Measurements from ENCODE around the gene PXT1. TPM values are rescaled to one million over a fixed set of nuclear protein-coding genes. Genes with fewer than 3 reads are reported as not detected.

The PXT1 gene
- total and polyA plus RNA-seq, 4 donors, result not detected

DNA sequence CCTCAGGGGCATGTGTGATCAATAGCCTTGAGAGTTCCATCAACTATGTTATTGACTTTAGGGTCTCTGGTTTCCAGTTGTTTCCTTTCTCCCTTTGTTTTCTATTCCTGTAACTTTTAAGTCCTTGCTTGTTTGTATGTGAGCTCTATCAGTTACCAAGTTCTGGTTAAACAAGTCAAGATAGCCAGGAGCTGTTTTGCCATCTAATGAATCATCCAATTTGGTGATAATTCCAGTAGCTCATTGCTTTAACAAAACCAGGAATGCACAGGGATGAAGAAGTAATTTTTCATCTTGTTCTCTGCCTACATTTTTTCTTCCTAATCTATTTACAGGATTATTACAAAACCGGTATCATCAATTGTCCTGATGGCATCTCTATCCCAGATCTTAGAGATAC lies 36.6 kb upstream of the PXT1 start:
- H3K4me1 ChIP-seq (ENCODE audit: control insufficient read depth in 4 of 4, insufficient read depth in 4 of 4, low read length in 3 of 4), result no peaks in the 10 kb centered on the region

GRCh38 chr6:36478051-36478526 lies 35.4 kb upstream of the PXT1 start:
- Histone ChIP-seq H3K36me3 (ENCODE audit: control insufficient read depth in 4 of 4, insufficient read depth in 3 of 4, low read depth in 1 of 4, low read length in 3 of 4) (peaks cover 4 to 27% (median 22%) of the 10 kb centered on the region in 4 donors), H3K27me3 (ENCODE audit: control insufficient read depth in 4 of 4, insufficient read depth in 4 of 4, low read length in 3 of 4) (no peaks in the 10 kb centered on the region), H3K9me3 (ENCODE audit: control insufficient read depth in 4 of 4, low read length in 3 of 4) (no peaks in the 10 kb centered on the region), H3K27ac (ENCODE audit: low read depth in 1 of 2, low read length in 2 of 2) (no peak overlapping the region), H3K4me1 (ENCODE audit: control insufficient read depth in 4 of 4, insufficient read depth in 4 of 4, low read length in 3 of 4) (no peaks in the 10 kb centered on the region), H3K9ac (ENCODE audit: low read depth in 1 of 2, low read length in 2 of 2) (no peak overlapping the region), H3K4me3 (ENCODE audit: low read depth in 1 of 3, low read length in 3 of 3) (no peak overlapping the region)
- TF ChIP-seq NR2F2 (IDR thresholded peaks at IDR 0.05) (peak; percentile 27), ZBTB33 (IDR thresholded peaks at IDR 0.05) (no peak)
- DNase-seq (ENCODE audit: low spot score), result no peak
- 80% methylated on average over 2 of the region's 2 CpGs for WGBS

More for the DNA sequence above, 36.6 kb upstream of the PXT1 start:
- Histone ChIP-seq H3K27ac (ENCODE audit: low read depth in 1 of 2, low read length in 2 of 2) (no peak overlapping the region), H3K9me3 (ENCODE audit: control insufficient read depth in 4 of 4, low read length in 3 of 4) (no peaks in the 10 kb centered on the region), H3K9ac (ENCODE audit: low read depth in 1 of 2, low read length in 2 of 2) (no peak overlapping the region), H3K36me3 (ENCODE audit: control insufficient read depth in 4 of 4, insufficient read depth in 3 of 4, low read depth in 1 of 4, low read length in 3 of 4) (peaks cover 6 to 27% (median 22%) of the 10 kb centered on the region in 4 donors), H3K27me3 (ENCODE audit: control insufficient read depth in 4 of 4, insufficient read depth in 4 of 4, low read length in 3 of 4) (no peaks in the 10 kb centered on the region), H3K4me3 (ENCODE audit: low read depth in 1 of 3, low read length in 3 of 3) (no peak overlapping the region)
- TF ChIP-seq JUND (IDR thresholded peaks at IDR 0.05), result no peak
- no peak for TF ChIP-seq RAD21 (IDR thresholded peaks at IDR 0.05)
- TF ChIP-seq CTCF (IDR thresholded peaks at IDR 0.05; ENCODE audit: low read depth, low read length, missing input control), result no peak
- WGBS, result 95% methylated on average over 1 of the region's 1 CpG
- DNase-seq (ENCODE audit: low spot score), result no peak

- 95% methylated on average over 3 of the region's 3 CpGs for WGBS
- H3K27me3 ChIP-seq (ENCODE audit: control insufficient read depth in 4 of 4, insufficient read depth in 4 of 4, low read length in 3 of 4), result no peaks in the 10 kb centered on the region
- DNase-seq (ENCODE audit: low spot score), result no peak
- H3K4me1 ChIP-seq (ENCODE audit: control insufficient read depth in 4 of 4, insufficient read depth in 4 of 4, low read length in 3 of 4), result no peaks in the 10 kb centered on the region
- TF ChIP-seq TAF1 (conservative IDR thresholded peaks at IDR 0.05) (no peak), HNF4G (IDR thresholded peaks at IDR 0.05) (no peak), RXRA (IDR thresholded peaks at IDR 0.05) (no peak), JUND (IDR thresholded peaks at IDR 0.05) (no peak), RAD21 (IDR thresholded peaks at IDR 0.05) (no peak), EGR1 (IDR thresholded peaks at IDR 0.05; ENCODE audit: low read depth in 2 of 2) (no peak), HNF4A (conservative IDR thresholded peaks at IDR 0.05) (no peak), SP1 (IDR thresholded peaks at IDR 0.05) (no peak), YY1 (IDR thresholded peaks at IDR 0.05) (no peak), MAX (IDR thresholded peaks at IDR 0.05) (no peak), FOXA1 (IDR thresholded peaks at IDR 0.05) (no peak), FOXA2 (IDR thresholded peaks at IDR 0.05) (no peak), GABPA (IDR thresholded peaks at IDR 0.05 in 1 of 2, conservative IDR thresholded peaks at IDR 0.05 in 1 of 2) (no peak), NR2F2 (IDR thresholded peaks at IDR 0.05) (no peak), ZBTB33 (IDR thresholded peaks at IDR 0.05) (no peak)
- TF ChIP-seq, protein P1, sequence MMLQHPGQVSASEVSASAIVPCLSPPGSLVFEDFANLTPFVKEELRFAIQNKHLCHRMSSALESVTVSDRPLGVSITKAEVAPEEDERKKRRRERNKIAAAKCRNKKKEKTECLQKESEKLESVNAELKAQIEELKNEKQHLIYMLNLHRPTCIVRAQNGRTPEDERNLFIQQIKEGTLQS (IDR thresholded peaks at IDR 0.05), result no peak
- TF ChIP-seq, protein P2, sequence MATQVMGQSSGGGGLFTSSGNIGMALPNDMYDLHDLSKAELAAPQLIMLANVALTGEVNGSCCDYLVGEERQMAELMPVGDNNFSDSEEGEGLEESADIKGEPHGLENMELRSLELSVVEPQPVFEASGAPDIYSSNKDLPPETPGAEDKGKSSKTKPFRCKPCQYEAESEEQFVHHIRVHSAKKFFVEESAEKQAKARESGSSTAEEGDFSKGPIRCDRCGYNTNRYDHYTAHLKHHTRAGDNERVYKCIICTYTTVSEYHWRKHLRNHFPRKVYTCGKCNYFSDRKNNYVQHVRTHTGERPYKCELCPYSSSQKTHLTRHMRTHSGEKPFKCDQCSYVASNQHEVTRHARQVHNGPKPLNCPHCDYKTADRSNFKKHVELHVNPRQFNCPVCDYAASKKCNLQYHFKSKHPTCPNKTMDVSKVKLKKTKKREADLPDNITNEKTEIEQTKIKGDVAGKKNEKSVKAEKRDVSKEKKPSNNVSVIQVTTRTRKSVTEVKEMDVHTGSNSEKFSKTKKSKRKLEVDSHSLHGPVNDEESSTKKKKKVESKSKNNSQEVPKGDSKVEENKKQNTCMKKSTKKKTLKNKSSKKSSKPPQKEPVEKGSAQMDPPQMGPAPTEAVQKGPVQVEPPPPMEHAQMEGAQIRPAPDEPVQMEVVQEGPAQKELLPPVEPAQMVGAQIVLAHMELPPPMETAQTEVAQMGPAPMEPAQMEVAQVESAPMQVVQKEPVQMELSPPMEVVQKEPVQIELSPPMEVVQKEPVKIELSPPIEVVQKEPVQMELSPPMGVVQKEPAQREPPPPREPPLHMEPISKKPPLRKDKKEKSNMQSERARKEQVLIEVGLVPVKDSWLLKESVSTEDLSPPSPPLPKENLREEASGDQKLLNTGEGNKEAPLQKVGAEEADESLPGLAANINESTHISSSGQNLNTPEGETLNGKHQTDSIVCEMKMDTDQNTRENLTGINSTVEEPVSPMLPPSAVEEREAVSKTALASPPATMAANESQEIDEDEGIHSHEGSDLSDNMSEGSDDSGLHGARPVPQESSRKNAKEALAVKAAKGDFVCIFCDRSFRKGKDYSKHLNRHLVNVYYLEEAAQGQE (IDR thresholded peaks at IDR 0.05), result no peak
- H3K9me3 ChIP-seq (ENCODE audit: control insufficient read depth in 4 of 4, low read length in 3 of 4), result no peaks in the 10 kb centered on the region
- H3K27ac ChIP-seq (ENCODE audit: low read depth in 1 of 2, low read length in 2 of 2), result no peak overlapping the region
- no peak overlapping the region for H3K4me3 ChIP-seq (ENCODE audit: low read depth in 1 of 3, low read length in 3 of 3)
- no peak overlapping the region for H3K9ac ChIP-seq (ENCODE audit: low read depth in 1 of 2, low read length in 2 of 2)
- peaks cover 5 to 15% (median 12%) of the 10 kb centered on the region in 4 donors for H3K36me3 ChIP-seq (ENCODE audit: control insufficient read depth in 4 of 4, insufficient read depth in 3 of 4, low read depth in 1 of 4, low read length in 3 of 4)
Observed at GRCh38 chr6:36469946-36470345, 27.3 kb upstream of the PXT1 start.
